Activated T-cell treated with anti-CD3 and anti-CD28 coated beads, Interleukin-2, amount 50 U/mL, for 48 hours (primary cell): ENCODE results near the gene RNASEL.
"Not testable (repeated sequence)": the region's sequence is repeated elsewhere in the genome, so short reads cannot be mapped to it uniquely, and the experiment has no call there.

Experiments
- DNase-seq, 2 experiments: peaks; one replicate each; pipeline ENCODE4 v3.0.0-alpha.2; 2020

Gene RNASEL

GRCh38 chr1:182560392-182560984 lies 28.6 kb downstream of the RNASEL start:
- no peak for DNase-seq

DNA sequence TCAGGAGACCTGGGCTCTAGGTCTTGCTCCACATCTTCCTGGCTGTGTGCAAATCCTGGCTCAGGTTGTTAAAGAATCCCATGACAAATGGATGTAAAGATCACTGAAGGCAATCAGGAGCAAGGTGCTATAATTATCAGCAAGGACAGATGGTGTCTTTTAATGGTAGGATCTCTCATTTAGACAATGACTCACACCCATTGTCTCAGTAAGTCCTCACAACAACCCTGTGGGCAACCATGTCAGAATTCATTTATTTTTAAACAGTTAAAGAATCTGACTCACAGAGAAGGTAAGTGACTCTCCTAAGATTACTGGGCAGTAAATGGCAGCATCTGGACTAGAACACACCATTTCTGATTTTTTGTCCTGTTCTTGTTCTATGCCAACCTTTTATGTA lies 32.8 kb downstream of the RNASEL start:
- no peak for DNase-seq

GRCh38 chr1:182555493-182555892 lies 33.6 kb downstream of the RNASEL start:
- DNase-seq, result no peak

DNA sequence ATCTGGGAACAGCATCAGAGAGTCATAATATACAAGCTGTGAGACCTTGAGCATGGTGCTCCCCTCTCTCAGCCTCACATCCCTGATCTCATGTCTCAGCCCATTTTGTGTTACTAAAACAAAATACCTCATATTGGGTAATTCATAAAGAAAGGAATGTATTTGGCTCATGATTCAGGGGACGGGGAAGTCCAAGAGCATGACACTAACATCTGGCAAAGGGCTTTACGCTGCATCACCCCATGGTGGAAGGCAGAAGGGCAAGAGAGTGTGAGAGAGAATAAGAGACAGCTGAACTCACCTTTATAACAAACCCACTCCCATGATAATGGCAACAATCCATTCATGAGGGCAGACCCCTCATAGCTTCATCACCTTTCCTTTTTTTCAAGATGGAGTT lies 36.5 kb downstream of the RNASEL start:
- DNase-seq, result no peak

DNA sequence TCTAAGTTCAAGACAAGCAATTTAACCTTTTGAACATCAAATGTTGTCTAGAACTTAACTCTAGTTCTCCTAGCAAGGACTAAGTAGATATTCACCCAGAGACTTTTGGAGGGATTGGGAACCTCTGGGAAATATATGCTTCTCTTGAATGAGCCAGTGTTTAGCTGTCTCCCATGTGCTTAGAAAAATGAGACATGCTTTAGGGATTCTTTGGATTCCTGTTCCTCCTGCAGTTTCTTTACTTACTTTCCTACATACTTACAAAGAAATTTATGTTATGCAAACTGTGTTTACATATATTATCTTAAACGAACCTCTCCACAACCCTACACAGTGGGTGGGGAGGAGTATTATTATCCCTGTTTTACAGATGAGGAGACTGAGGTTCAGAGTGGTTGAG lies 39.2 kb downstream of the RNASEL start:
- no peak for DNase-seq

DNA sequence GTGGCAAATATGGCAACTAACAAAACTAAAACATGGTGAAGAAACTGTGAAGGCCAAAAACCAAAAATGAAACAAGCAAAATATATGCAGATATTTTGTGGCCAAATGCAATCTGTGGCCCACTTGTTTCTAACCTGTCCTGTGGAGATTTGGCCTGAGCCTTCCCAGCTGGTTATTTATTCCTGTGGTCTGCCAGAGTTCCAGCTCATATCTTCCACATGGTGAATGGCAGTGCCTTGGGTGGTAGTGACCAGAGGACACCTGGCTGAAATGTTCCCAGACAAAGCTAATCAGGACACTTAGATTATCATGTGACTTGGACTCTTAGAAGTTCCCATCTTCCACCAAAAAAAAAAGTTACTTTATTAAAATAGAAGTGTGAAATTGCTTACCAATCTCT lies 39.7 kb downstream of the RNASEL start:
- DNase-seq, result no peak

- no peak for DNase-seq
These were observed 55.2 kb downstream of the RNASEL start for GRCh38 chr1:182533896-182534295.

DNA sequence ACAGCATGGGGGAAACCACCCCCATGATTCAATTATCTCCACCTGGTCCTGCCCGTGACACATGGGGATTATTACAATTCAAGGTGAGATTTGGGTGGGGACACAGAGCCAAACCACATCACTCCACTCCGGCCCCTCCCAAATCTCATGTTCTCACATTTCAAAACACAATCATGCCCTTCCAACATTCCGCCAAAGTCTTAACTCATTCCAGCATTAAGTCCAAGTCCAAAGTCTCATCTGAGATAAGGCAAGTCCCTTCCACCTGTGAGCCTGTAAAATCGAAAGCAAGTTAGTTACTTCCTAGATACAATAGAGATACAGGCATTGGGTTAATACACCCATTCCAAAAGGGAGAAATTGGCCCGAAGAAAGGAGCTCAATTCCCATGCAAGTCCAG lies 60.9 kb downstream of the RNASEL start:
- not testable (repeated sequence) for DNase-seq

DNA sequence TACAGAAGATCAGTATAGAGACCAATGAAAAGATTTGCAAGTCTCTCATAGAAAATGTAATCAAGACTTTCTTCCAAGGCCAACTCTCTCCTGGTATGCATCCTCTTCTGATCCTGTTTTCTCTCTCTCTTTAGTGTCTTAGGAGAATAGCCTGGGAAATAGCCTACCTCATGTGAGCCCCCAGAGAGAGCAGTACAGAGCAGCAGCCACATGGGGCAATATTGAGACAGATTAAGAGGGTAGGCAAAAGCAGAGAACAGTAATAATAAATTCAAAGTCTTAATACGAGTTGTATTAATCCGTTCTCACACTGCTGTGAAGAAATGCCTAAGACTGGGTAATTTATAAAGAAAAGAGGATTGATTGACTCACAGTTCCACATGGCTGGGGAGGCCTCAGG lies 61.4 kb downstream of the RNASEL start:
- no peak for DNase-seq

GRCh38 chr1:182525342-182525741 lies 63.7 kb downstream of the RNASEL start:
- DNase-seq, result no peak
